Measurements from ENCODE around the gene ABLIM1. TPM values are rescaled to one million over a fixed set of nuclear protein-coding genes. Genes with fewer than 3 reads are reported as not detected.

Gene ABLIM1
- total RNA-seq, 1 donor from 2014 or later, result 144 TPM

GRCh38 chr10:114511881-114512280, 146.2 kb downstream of the ABLIM1 start:
- ATAC-seq, result no peak
- no peak for TF ChIP-seq CTCF (IDR thresholded peaks at IDR 0.05)
- no peak for DNase-seq
- H3K27me3 ChIP-seq, result no peaks in the 10 kb centered on the region
- no peaks in the 10 kb centered on the region for H3K9me3 ChIP-seq
- intact Hi-C loops (cut with DNase I), result no loop called here
- H3K27ac ChIP-seq, result no peak overlapping the region
- peaks cover 15% of the 10 kb centered on the region for H3K4me1 ChIP-seq
- H3K4me3 ChIP-seq, result no peak overlapping the region
- no peaks in the 10 kb centered on the region for H3K36me3 ChIP-seq

DNA sequence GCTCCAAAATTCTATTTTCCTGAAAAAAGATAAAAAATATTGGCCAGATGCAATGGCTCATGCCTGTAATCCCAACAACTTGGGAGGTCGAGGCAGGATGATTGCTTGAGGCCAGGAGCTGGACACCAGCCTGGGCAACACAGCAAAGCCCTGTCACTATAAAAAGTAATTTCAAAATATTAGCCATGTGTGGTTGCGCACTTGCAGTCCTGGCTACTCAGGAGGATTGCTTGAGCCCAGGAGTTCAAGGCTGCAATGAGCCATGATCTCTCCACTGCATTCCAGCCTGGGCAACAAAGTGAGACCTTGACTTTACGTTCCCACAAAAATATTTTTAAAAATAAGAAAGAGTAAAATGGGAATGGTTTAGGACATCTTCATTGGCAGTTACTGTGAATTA, 149.7 kb downstream of the ABLIM1 start:
- Histone ChIP-seq H3K27ac (peak overlapping the region; percentile 24), H3K36me3 (no peaks in the 10 kb centered on the region), H3K9me3 (no peaks in the 10 kb centered on the region), H3K27me3 (no peaks in the 10 kb centered on the region), H3K4me1 (peaks cover 43% of the 10 kb centered on the region), H3K4me3 (no peak overlapping the region)
- no peak for TF ChIP-seq CTCF (IDR thresholded peaks at IDR 0.05)
- no peak for ATAC-seq
- intact Hi-C loops (cut with DNase I), result no loop called here
- DNase-seq, result no peak

- no peaks in the 10 kb centered on the region for H3K36me3 ChIP-seq
- intact Hi-C loops (cut with DNase I), result no loop called here
- peaks cover 43% of the 10 kb centered on the region for H3K4me1 ChIP-seq
- H3K27ac ChIP-seq, result peak overlapping the region; percentile 47
- H3K27me3 ChIP-seq, result no peaks in the 10 kb centered on the region
- ATAC-seq (peak; percentile 96), DNase-seq (peak; percentile 93)
- TF ChIP-seq CTCF (IDR thresholded peaks at IDR 0.05), result no peak
- H3K4me3 ChIP-seq, result no peak overlapping the region
- H3K9me3 ChIP-seq, result no peaks in the 10 kb centered on the region
Measured at GRCh38 chr10:114507449-114507848, 150.6 kb downstream of the ABLIM1 start.

DNA sequence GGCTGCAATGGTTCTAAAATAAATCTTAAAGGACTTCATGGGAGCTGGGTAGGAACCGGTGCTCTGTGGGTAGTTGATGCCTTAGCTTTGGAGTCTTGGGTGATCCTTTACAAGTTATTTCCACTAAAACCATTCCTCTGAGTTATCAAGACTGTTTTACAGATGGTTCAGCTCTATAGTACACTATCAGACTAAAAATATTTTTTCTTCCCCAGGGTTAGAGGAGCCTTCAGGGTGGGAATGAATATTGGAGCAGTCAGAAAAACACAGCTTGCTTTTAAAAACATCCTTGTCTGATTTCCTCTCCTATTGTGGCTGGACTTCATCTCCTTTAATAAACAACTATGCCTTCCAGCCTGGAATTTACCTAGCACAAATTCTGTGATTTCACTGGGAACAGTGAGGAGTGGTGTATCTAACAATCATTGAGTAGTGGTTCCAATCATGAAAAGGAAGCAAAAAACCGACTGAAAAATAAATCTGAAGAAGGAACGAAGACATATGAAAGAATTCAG, 151.1 kb downstream of the ABLIM1 start:
- ATAC-seq (no peak), DNase-seq (no peak)
- no peaks in the 10 kb centered on the region for H3K9me3 ChIP-seq
- no peaks in the 10 kb centered on the region for H3K27me3 ChIP-seq
- H3K4me3 ChIP-seq, result no peak overlapping the region
- intact Hi-C loops (cut with DNase I), result no loop called here
- peak overlapping the region; percentile 47 for H3K27ac ChIP-seq
- peaks cover 43% of the 10 kb centered on the region for H3K4me1 ChIP-seq
- H3K36me3 ChIP-seq, result no peaks in the 10 kb centered on the region
- TF ChIP-seq CTCF (IDR thresholded peaks at IDR 0.05), result no peak

GRCh38 chr10:114504769-114505579, 153.1 kb downstream of the ABLIM1 start:
- peak; percentile 55 for ATAC-seq
- Histone ChIP-seq H3K9me3 (no peaks in the 10 kb centered on the region), H3K27me3 (no peaks in the 10 kb centered on the region), H3K36me3 (no peaks in the 10 kb centered on the region), H3K4me1 (peaks cover 43% of the 10 kb centered on the region), H3K4me3 (no peak overlapping the region), H3K27ac (peak overlapping the region; percentile 0)
- no peak for TF ChIP-seq CTCF (IDR thresholded peaks at IDR 0.05)
- intact Hi-C loops (cut with DNase I), result no loop called here
- no peak for DNase-seq
